Hepatocyte (in vitro differentiated cells): ENCODE results near the gene DENND1A.

Experiments used
- EZH2 ChIP-seq: fragments of 200-600 bp; sonication (generic); IDR thresholded peaks from 2 replicates; pipeline ENCODE4 v1.6.1; 2016; ENCODE audit warnings: antibody characterized with exemption, mild to moderate bottlenecking, borderline replicate concordance
- TF ChIP-seq, protein P1 (sequence below): fragments of 200-600 bp; sonication (generic); IDR thresholded peaks from 2 replicates; pipeline ENCODE4 v1.5.1; 2016; ENCODE audit warnings: antibody characterized with exemption, mild to moderate bottlenecking; ENCODE audit not compliant: poor library complexity

DNA sequence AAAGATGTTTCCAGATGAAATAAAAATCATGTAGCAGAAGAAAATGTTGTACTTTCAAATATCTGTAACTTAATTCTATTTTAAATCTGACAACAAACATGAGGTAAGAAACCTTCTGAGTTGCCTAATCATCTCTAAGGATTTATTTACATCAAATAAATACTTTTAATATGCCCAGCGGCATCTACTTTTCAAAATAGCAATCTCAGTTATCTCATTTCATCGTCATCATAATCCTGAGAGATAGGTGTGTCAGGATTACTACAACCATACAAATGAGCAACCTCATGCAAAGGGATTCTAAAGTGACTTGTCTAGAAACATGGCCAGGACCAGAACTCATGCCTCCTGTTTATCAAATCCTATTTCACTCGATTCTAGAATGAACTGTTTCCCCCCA, 49.5 kb downstream of the DENND1A start:
- TF ChIP-seq, protein P1, sequence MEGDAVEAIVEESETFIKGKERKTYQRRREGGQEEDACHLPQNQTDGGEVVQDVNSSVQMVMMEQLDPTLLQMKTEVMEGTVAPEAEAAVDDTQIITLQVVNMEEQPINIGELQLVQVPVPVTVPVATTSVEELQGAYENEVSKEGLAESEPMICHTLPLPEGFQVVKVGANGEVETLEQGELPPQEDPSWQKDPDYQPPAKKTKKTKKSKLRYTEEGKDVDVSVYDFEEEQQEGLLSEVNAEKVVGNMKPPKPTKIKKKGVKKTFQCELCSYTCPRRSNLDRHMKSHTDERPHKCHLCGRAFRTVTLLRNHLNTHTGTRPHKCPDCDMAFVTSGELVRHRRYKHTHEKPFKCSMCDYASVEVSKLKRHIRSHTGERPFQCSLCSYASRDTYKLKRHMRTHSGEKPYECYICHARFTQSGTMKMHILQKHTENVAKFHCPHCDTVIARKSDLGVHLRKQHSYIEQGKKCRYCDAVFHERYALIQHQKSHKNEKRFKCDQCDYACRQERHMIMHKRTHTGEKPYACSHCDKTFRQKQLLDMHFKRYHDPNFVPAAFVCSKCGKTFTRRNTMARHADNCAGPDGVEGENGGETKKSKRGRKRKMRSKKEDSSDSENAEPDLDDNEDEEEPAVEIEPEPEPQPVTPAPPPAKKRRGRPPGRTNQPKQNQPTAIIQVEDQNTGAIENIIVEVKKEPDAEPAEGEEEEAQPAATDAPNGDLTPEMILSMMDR: no peak
- no peak for TF ChIP-seq EZH2
